Measurements from ENCODE around the gene CAPN1. TPM values are rescaled to one million over a fixed set of nuclear protein-coding genes. Genes with fewer than 3 reads are reported as not detected.
A peak's percentile ranks its signal among the peaks of the same experiment; 100 is the strongest.

Gene CAPN1
- total RNA-seq, 1 donor from 2014 or later: 48.4 TPM

- peaks cover 22% of the 10 kb centered on the region for H3K27me3 Mint-ChIP-seq (ENCODE audit: low read depth)
- no peak overlapping the region for H3K27ac Mint-ChIP-seq (ENCODE audit: unreplicated experiment)
- H3K9me3 Mint-ChIP-seq: no peaks in the 10 kb centered on the region
- H3K4me1 Mint-ChIP-seq: no peaks in the 10 kb centered on the region
- DNase-seq (ENCODE audit: low read depth, low spot score): no peak
- TF ChIP-seq, protein P1, sequence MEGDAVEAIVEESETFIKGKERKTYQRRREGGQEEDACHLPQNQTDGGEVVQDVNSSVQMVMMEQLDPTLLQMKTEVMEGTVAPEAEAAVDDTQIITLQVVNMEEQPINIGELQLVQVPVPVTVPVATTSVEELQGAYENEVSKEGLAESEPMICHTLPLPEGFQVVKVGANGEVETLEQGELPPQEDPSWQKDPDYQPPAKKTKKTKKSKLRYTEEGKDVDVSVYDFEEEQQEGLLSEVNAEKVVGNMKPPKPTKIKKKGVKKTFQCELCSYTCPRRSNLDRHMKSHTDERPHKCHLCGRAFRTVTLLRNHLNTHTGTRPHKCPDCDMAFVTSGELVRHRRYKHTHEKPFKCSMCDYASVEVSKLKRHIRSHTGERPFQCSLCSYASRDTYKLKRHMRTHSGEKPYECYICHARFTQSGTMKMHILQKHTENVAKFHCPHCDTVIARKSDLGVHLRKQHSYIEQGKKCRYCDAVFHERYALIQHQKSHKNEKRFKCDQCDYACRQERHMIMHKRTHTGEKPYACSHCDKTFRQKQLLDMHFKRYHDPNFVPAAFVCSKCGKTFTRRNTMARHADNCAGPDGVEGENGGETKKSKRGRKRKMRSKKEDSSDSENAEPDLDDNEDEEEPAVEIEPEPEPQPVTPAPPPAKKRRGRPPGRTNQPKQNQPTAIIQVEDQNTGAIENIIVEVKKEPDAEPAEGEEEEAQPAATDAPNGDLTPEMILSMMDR (conservative IDR thresholded peaks at IDR 0.05): no peak
- H3K4me3 Mint-ChIP-seq: no peak overlapping the region
- H3K36me3 Mint-ChIP-seq (ENCODE audit: low read depth): no peaks in the 10 kb centered on the region
Measured at GRCh38 chr11:65251476-65251875, 69.7 kb downstream of the CAPN1 start.

DNA sequence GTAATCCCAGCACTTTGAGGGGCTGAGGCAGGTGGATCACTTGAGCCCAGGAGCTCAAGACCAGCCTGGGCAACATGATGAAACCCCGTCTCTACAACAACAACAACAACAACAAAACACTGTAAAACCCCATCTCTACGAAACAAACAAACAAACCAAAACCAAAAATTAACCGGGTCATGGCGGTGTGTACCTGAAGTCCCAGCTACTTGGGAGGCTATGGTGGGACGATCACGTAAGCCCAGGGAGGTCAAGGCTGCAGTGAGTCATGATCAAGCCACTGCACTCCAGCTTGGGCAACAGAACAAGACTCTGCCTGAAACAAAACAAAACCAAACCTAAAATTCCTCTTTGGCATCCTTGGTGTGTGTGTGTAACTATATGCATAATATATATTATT lies 73.0 kb downstream of the CAPN1 start:
- no peaks in the 10 kb centered on the region for H3K4me1 Mint-ChIP-seq
- H3K4me3 Mint-ChIP-seq: no peak overlapping the region
- H3K9me3 Mint-ChIP-seq: no peaks in the 10 kb centered on the region
- no peak overlapping the region for H3K27ac Mint-ChIP-seq (ENCODE audit: unreplicated experiment)
- DNase-seq (ENCODE audit: low read depth, low spot score): no peak
- peaks cover 25% of the 10 kb centered on the region for H3K27me3 Mint-ChIP-seq (ENCODE audit: low read depth)
- TF ChIP-seq, protein P1 (conservative IDR thresholded peaks at IDR 0.05): no peak
- no peaks in the 10 kb centered on the region for H3K36me3 Mint-ChIP-seq (ENCODE audit: low read depth)

GRCh38 chr11:65258988-65259387 lies 77.3 kb downstream of the CAPN1 start:
- peaks cover 21% of the 10 kb centered on the region for H3K4me1 Mint-ChIP-seq
- H3K27me3 Mint-ChIP-seq (ENCODE audit: low read depth): peaks cover 17% of the 10 kb centered on the region
- TF ChIP-seq, protein P1 (conservative IDR thresholded peaks at IDR 0.05): no peak
- peaks cover 2% of the 10 kb centered on the region for H3K36me3 Mint-ChIP-seq (ENCODE audit: low read depth)
- H3K27ac Mint-ChIP-seq (ENCODE audit: unreplicated experiment): no peak overlapping the region
- H3K9me3 Mint-ChIP-seq: no peaks in the 10 kb centered on the region
- no peak for DNase-seq (ENCODE audit: low read depth, low spot score)
- H3K4me3 Mint-ChIP-seq: peak overlapping the region; percentile 67

- Mint-ChIP-seq H3K27me3 (ENCODE audit: low read depth) (peaks cover 9% of the 10 kb centered on the region), H3K9me3 (no peaks in the 10 kb centered on the region), H3K4me1 (peaks cover 31% of the 10 kb centered on the region), H3K27ac (ENCODE audit: unreplicated experiment) (no peak overlapping the region), H3K36me3 (ENCODE audit: low read depth) (peaks cover 5% of the 10 kb centered on the region), H3K4me3 (peak overlapping the region; percentile 96)
- no peak for DNase-seq (ENCODE audit: low read depth, low spot score)
- TF ChIP-seq, protein P1 (conservative IDR thresholded peaks at IDR 0.05): no peak
Measured at GRCh38 chr11:65260302-65260701, 78.6 kb downstream of the CAPN1 start.

DNA sequence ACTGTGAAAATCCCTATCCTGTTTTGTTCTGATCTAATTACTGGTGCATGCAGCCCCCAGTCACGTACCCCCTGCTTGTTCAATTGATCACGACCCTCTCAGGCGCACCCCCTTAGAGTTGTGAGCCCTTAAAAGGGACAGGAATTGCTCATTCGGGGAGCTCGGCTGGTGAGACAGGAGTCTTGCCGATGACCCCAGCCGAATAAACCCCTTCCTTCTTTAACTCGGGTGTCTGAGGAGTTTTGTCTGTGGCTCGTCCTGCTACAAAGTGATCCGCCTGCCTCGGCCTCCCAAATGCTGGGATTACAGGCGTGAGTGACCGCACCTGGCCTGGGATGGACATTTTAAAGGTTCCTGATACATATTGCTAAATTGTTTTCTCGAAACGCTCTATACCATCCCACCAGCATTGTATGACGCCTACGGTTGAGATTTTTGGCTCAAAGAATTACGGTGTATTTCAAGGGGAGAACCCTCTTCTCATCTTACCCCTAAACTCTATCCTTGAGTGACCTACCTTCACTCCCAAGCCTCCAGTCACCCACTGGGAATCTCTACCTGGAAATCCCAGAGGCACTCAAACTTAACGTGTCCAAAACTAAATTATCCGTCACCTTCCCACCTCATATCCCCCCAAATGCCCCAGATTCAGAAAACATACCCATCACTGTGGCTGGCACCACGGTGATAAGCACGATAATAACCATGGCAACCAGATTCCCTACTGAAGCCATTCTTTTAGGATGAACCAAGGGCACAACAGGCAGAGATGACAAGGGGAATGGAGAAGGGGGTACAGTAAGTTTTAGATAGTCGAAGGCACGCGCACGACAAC lies 79.2 kb downstream of the CAPN1 start:
- TF ChIP-seq, protein P1 (conservative IDR thresholded peaks at IDR 0.05): no peak
- H3K36me3 Mint-ChIP-seq (ENCODE audit: low read depth): peaks cover 9% of the 10 kb centered on the region
- H3K27ac Mint-ChIP-seq (ENCODE audit: unreplicated experiment): peak overlapping the region; percentile 96
- peaks cover 7% of the 10 kb centered on the region for H3K27me3 Mint-ChIP-seq (ENCODE audit: low read depth)
- peaks cover 35% of the 10 kb centered on the region for H3K4me1 Mint-ChIP-seq
- no peaks in the 10 kb centered on the region for H3K9me3 Mint-ChIP-seq
- DNase-seq (ENCODE audit: low read depth, low spot score): no peak
- peak overlapping the region; percentile 96 for H3K4me3 Mint-ChIP-seq

Other genes starting within 250 kb of the CAPN1 start
- gene GPHA2, start 246.0 kb upstream of the CAPN1 start, total RNA-seq: not detected in 2 replicates
- gene MAJIN, start 209.8 kb upstream of the CAPN1 start, total RNA-seq: not detected in 2 replicates
- 0.21 and 0.30 TPM in 2 replicates for gene BATF2, start 185.0 kb upstream of the CAPN1 start, total RNA-seq
- 112 and 117 TPM in 2 replicates for gene ARL2, start 167.8 kb upstream of the CAPN1 start, total RNA-seq
- 31.7 and 36.5 TPM in 2 replicates for gene SNX15, start 154.5 kb upstream of the CAPN1 start, total RNA-seq
- 32.3 and 32.7 TPM in 2 replicates for gene SAC3D1, start 140.7 kb upstream of the CAPN1 start, total RNA-seq
- 0.30 and 0.35 TPM in 2 replicates for gene NAALADL1, start 123.4 kb upstream of the CAPN1 start, total RNA-seq
- 83.1 and 84.8 TPM in 2 replicates for gene CDCA5, start 97.9 kb upstream of the CAPN1 start, total RNA-seq
- gene ZFPL1, start 97.7 kb upstream of the CAPN1 start, total RNA-seq: 33.2 and 35.7 TPM in 2 replicates
- gene VPS51, start 85.7 kb upstream of the CAPN1 start, total RNA-seq: 76.5 and 94.3 TPM in 2 replicates
- 102 and 104 TPM in 2 replicates for gene TM7SF2, start 70.1 kb upstream of the CAPN1 start, total RNA-seq
- gene ZNHIT2, start 64.2 kb upstream of the CAPN1 start, total RNA-seq: 8.0 and 8.3 TPM in 2 replicates
- gene FAU, start 59.8 kb upstream of the CAPN1 start, total RNA-seq: 697 and 738 TPM in 2 replicates
- gene MRPL49, start 59.6 kb upstream of the CAPN1 start, total RNA-seq: 50.3 and 59.3 TPM in 2 replicates
- 35.1 and 36.7 TPM in 2 replicates for gene SYVN1, start 47.4 kb upstream of the CAPN1 start, total RNA-seq
- gene SPDYC, start 11.7 kb upstream of the CAPN1 start, total RNA-seq: not detected in 2 replicates
- 63.7 and 66.9 TPM in 2 replicates for gene POLA2, start 80.0 kb downstream of the CAPN1 start, total RNA-seq
- gene CDC42EP2, start 132.9 kb downstream of the CAPN1 start, total RNA-seq: 2.3 and 4.0 TPM in 2 replicates
- gene DPF2, start 151.9 kb downstream of the CAPN1 start, total RNA-seq: 96.3 and 99.0 TPM in 2 replicates
- 3.3 TPM in 2 replicates for gene TIGD3, start 172.8 kb downstream of the CAPN1 start, total RNA-seq
- 1.5 and 1.8 TPM in 2 replicates for gene SLC25A45, start 200.7 kb downstream of the CAPN1 start, total RNA-seq
- gene FRMD8, start 204.7 kb downstream of the CAPN1 start, total RNA-seq: 25.6 and 29.0 TPM in 2 replicates
- gene NEAT1, start 240.9 kb downstream of the CAPN1 start, total RNA-seq: 29.8 and 37.2 TPM in 2 replicates